ENCODE results near the gene NELFCD. TPM values are rescaled to one million over a fixed set of nuclear protein-coding genes. Genes with fewer than 3 reads are reported as not detected.

NELFCD gene
- total and polyA plus RNA-seq, 2 donors: 42.2 to 60.6 TPM

DNA sequence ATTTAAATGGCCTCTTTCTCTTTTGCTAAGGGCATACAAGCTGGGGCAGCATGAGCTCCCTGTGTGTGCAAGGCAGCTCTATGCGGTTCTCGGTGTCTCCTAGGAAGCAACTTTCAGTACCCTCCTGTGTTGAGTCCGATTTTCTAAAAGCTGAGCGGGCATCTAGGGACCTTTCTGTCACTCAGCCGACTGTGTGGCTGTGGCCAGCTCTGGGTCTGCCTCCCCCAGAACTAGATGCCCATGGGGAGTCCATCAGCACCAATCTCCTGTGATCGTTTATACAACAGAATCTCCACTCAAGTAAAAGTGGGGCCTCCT lies 7.5 kb downstream of the NELFCD start:
- Histone ChIP-seq H3K9me3 (ENCODE audit: control insufficient read depth in 2 of 2, insufficient read depth in 1 of 2, low read length in 1 of 2) (no peaks in the 10 kb centered on the region), H3K27ac (ENCODE audit: low read depth in 1 of 2, low read length in 1 of 2) (no peak overlapping the region), H3K4me3 (ENCODE audit: low read length in 2 of 2) (no peak overlapping the region), H3K27me3 (ENCODE audit: control insufficient read depth in 2 of 2, insufficient read depth in 1 of 2, low read length in 1 of 2) (no peaks in the 10 kb centered on the region), H3K4me1 (ENCODE audit: control insufficient read depth in 2 of 2, insufficient read depth in 2 of 2, low read length in 2 of 2) (peaks cover 5% of the 10 kb centered on the region in 2 donors), H3K36me3 (ENCODE audit: control insufficient read depth in 2 of 2, insufficient read depth in 2 of 2, low read length in 1 of 2) (peaks cover 61 to 76% of the 10 kb centered on the region in 2 donors)
- no peak for DNase-seq (ENCODE audit: low read depth in 6 of 9, low spot score in 9 of 9)
- 97% methylated on average over 6 of the region's 6 CpGs for WGBS

DNA sequence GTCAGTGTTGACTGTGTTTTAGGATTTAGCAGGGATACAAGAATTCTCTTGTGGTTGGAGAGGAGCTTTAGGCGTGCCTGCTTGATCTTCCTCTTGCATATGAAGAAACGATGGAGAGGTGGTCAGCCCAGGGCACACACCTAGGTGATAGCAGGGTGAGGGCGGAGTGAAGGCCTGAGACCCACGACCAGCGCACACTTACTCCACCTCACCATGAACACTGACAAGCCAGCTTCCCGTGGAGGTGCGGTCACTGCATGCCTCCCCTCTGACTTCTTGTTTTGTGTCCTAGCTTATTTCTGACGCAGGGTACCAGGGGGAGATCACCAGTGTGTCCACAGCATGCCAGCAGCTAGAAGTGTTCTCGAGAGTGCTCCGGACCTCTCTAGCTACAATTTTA lies 8.1 kb downstream of the NELFCD start:
- Histone ChIP-seq H3K36me3 (ENCODE audit: control insufficient read depth in 2 of 2, insufficient read depth in 2 of 2, low read length in 1 of 2) (peaks cover 67 to 82% of the 10 kb centered on the region in 2 donors), H3K27me3 (ENCODE audit: control insufficient read depth in 2 of 2, insufficient read depth in 1 of 2, low read length in 1 of 2) (no peaks in the 10 kb centered on the region), H3K27ac (ENCODE audit: low read depth in 1 of 2, low read length in 1 of 2) (no peak overlapping the region), H3K9me3 (ENCODE audit: control insufficient read depth in 2 of 2, insufficient read depth in 1 of 2, low read length in 1 of 2) (no peaks in the 10 kb centered on the region), H3K4me3 (ENCODE audit: low read length in 2 of 2) (no peak overlapping the region), H3K4me1 (ENCODE audit: control insufficient read depth in 2 of 2, insufficient read depth in 2 of 2, low read length in 2 of 2) (peaks cover 0 to under 1% of the 10 kb centered on the region in 2 donors)
- 98% methylated on average over 10 of the region's 10 CpGs for WGBS
- no peak for DNase-seq (ENCODE audit: low read depth in 6 of 9, low spot score in 9 of 9)

DNA sequence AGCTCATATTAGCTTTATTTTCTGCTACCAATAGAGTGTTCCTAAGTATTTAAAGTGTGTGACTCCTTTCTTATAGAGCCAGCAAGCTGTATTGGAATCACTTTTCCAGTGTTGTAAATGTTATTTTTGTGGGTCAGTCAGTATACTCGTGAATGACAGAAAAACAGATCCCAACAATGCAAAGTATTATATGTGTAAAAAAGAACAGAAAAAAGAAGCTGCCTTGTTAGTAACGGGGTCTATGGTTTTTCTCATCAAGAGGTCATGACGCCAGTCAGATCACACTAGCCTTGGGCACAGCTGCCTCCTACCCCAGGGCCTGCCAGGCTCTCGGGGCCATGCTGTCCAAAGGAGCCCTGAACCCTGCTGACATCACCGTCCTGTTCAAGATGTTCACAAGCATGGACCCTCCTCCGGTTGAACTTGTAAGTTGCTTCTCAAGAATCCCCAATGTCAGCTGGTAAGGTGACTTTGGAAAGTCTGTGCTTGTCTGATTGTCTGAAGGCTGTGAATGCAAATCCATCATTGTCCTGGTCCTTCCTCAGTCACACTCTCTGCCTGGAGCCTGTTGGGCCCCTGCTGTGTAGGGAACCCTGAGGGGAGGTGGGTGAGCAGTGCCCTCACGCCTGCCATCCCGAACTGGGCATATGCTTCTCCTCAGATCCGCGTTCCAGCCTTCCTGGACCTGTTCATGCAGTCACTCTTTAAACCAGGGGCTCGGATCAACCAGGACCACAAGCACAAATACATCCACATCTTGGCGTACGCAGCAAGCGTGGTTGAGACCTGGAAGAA lies 9.8 kb downstream of the NELFCD start:
- H3K36me3 ChIP-seq (ENCODE audit: control insufficient read depth in 2 of 2, insufficient read depth in 2 of 2, low read length in 1 of 2): peaks cover 81 to 95% of the 10 kb centered on the region in 2 donors
- H3K9me3 ChIP-seq (ENCODE audit: control insufficient read depth in 2 of 2, insufficient read depth in 1 of 2, low read length in 1 of 2): no peaks in the 10 kb centered on the region
- DNase-seq (ENCODE audit: low read depth in 6 of 9, low spot score in 9 of 9): no peak
- no peak overlapping the region for H3K27ac ChIP-seq (ENCODE audit: low read depth in 1 of 2, low read length in 1 of 2)
- no peak overlapping the region for H3K4me3 ChIP-seq (ENCODE audit: low read length in 2 of 2)
- no peaks in the 10 kb centered on the region for H3K27me3 ChIP-seq (ENCODE audit: control insufficient read depth in 2 of 2, insufficient read depth in 1 of 2, low read length in 1 of 2)
- H3K4me1 ChIP-seq (ENCODE audit: control insufficient read depth in 2 of 2, insufficient read depth in 2 of 2, low read length in 2 of 2): no peaks in the 10 kb centered on the region
- 99% methylated on average over 14 of the region's 14 CpGs for WGBS

DNA sequence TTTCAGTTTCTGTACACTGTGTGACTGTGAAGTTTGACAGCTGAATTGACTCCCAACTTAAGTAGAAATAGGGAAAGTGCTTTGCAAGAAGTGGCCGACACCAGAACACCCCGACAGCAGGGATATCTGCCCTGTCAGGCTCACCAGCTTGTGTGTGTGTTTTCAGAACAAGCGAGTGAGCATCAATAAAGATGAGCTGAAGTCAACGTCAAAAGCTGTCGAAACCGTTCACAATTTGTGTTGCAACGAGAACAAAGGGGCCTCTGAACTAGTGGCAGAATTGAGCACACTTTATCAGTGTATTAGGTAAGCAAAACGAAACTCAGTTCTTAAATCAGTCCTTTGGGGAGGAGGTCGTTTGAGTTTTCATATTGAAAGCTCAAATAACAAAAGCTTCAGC lies 10.7 kb downstream of the NELFCD start:
- Histone ChIP-seq H3K4me1 (ENCODE audit: control insufficient read depth in 2 of 2, insufficient read depth in 2 of 2, low read length in 2 of 2) (no peaks in the 10 kb centered on the region), H3K27me3 (ENCODE audit: control insufficient read depth in 2 of 2, insufficient read depth in 1 of 2, low read length in 1 of 2) (no peaks in the 10 kb centered on the region), H3K4me3 (ENCODE audit: low read length in 2 of 2) (no peak overlapping the region), H3K36me3 (ENCODE audit: control insufficient read depth in 2 of 2, insufficient read depth in 2 of 2, low read length in 1 of 2) (peaks cover 83 to 95% of the 10 kb centered on the region in 2 donors), H3K9me3 (ENCODE audit: control insufficient read depth in 2 of 2, insufficient read depth in 1 of 2, low read length in 1 of 2) (no peaks in the 10 kb centered on the region), H3K27ac (ENCODE audit: low read depth in 1 of 2, low read length in 1 of 2) (no peak overlapping the region)
- WGBS: 97% methylated on average over 9 of the region's 9 CpGs
- DNase-seq (ENCODE audit: low read depth in 6 of 9, low spot score in 9 of 9): no peak

DNA sequence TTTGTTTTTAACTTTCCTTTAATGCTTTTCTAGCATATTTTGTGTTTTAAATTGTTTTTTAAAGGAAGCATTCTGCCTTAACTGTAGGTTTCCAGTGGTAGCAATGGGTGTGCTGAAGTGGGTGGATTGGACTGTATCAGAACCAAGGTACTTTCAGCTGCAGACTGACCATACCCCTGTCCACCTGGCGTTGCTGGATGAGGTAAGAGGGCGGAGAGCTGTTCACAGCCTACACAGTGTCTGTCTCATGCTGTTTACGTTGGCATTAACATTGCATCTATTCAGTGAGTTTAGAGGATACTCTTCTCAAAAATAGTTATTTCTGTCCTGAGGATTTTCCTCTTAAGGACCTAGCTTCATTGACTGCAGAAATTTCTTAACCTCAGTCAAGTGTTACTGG lies 11.9 kb downstream of the NELFCD start:
- Histone ChIP-seq H3K36me3 (ENCODE audit: control insufficient read depth in 2 of 2, insufficient read depth in 2 of 2, low read length in 1 of 2) (peaks cover 81 to 91% of the 10 kb centered on the region in 2 donors), H3K4me3 (ENCODE audit: low read length in 2 of 2) (no peak overlapping the region), H3K27ac (ENCODE audit: low read depth in 1 of 2, low read length in 1 of 2) (no peak overlapping the region), H3K9me3 (ENCODE audit: control insufficient read depth in 2 of 2, insufficient read depth in 1 of 2, low read length in 1 of 2) (no peaks in the 10 kb centered on the region), H3K4me1 (ENCODE audit: control insufficient read depth in 2 of 2, insufficient read depth in 2 of 2, low read length in 2 of 2) (no peaks in the 10 kb centered on the region), H3K27me3 (ENCODE audit: control insufficient read depth in 2 of 2, insufficient read depth in 1 of 2, low read length in 1 of 2) (no peaks in the 10 kb centered on the region)
- DNase-seq (ENCODE audit: low read depth in 6 of 9, low spot score in 9 of 9): no peak
- WGBS: 83% methylated on average over 3 of the region's 3 CpGs

DNA sequence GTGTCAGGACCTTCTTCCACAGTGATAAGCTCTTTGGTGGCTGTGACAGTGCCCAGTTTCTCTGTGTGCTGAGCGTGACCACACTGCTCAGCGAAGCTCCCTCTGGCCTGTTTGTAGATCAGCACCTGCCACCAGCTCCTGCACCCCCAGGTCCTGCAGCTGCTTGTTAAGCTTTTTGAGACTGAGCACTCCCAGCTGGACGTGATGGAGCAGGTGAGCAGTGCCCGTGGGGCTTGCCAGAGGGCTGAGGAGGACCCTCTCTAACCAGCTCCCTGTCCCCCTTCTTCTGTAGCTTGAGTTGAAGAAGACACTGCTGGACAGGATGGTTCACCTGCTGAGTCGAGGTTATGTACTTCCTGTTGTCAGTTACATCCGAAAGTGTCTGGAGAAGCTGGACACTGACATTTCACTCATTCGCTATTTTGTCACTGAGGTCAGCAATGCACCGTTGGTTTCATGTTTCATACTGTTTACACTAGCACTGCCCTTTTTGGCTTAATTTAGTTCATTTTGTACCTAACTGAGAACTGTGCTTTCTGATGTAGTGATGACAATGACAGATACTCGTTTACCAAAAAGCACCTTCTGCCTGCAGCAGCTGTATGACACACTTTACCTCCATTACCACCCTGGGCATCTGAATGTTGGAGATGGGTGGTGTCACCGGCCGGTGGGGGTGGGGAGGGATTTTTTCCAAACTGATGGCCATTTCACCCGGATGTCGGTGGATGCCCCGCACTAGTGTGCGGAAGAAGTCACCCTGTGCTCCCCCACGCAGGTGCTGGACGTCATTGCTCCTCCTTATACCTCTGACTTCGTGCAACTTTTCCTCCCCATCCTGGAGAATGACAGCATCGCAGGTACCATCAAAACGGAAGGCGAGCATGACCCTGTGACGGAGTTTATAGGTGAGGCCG lies 12.5 kb downstream of the NELFCD start:
- 96% methylated on average over 23 of the region's 23 CpGs for WGBS
- Histone ChIP-seq H3K4me1 (ENCODE audit: control insufficient read depth in 2 of 2, insufficient read depth in 2 of 2, low read length in 2 of 2) (no peaks in the 10 kb centered on the region), H3K4me3 (ENCODE audit: low read length in 2 of 2) (no peak overlapping the region), H3K36me3 (ENCODE audit: control insufficient read depth in 2 of 2, insufficient read depth in 2 of 2, low read length in 1 of 2) (peaks cover 74 to 84% of the 10 kb centered on the region in 2 donors), H3K27ac (ENCODE audit: low read depth in 1 of 2, low read length in 1 of 2) (no peak overlapping the region), H3K9me3 (ENCODE audit: control insufficient read depth in 2 of 2, insufficient read depth in 1 of 2, low read length in 1 of 2) (no peaks in the 10 kb centered on the region), H3K27me3 (ENCODE audit: control insufficient read depth in 2 of 2, insufficient read depth in 1 of 2, low read length in 1 of 2) (no peaks in the 10 kb centered on the region)
- no peak for DNase-seq (ENCODE audit: low read depth in 6 of 9, low spot score in 9 of 9)

DNA sequence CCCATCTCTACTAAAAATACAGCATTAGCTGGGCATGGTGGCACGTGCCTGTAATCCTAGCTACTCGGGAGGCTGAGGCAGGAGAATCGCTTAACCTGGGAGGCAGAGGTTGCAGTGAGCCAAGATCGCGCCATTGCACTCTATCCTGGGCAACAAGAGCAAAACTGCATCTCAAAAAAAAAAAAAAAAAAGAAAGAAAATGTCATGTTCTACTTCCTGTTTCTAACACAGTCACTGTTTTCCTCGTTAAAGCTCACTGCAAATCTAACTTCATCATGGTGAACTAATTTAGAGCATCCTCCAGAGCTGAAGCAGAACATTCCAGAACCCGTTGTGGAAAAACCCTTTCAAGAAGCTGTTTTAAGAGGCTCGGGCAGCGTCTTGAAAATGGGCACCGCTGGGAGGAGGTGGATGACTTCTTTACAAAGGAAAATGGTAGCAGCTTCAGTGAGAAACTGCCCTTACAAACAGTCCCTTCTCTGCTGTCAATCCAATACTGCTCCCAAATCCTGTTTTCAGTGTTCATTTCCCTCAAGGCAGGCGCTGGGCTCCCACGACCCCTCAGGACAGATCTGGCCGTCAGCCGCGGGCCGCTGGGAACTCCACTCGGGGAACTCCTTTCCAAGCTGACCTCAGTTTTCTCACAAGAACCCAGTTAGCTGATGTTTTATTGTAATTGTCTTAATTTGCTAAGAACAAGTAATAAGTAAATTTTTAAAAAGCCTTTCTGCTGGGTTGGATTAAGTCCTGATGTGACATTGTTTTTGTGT lies 13.5 kb downstream of the NELFCD start:
- Histone ChIP-seq H3K4me1 (ENCODE audit: control insufficient read depth in 2 of 2, insufficient read depth in 2 of 2, low read length in 2 of 2) (no peaks in the 10 kb centered on the region), H3K27me3 (ENCODE audit: control insufficient read depth in 2 of 2, insufficient read depth in 1 of 2, low read length in 1 of 2) (no peaks in the 10 kb centered on the region), H3K27ac (ENCODE audit: low read depth in 1 of 2, low read length in 1 of 2) (no peak overlapping the region), H3K4me3 (ENCODE audit: low read length in 2 of 2) (no peak overlapping the region), H3K36me3 (ENCODE audit: control insufficient read depth in 2 of 2, insufficient read depth in 2 of 2, low read length in 1 of 2) (peaks cover 65 to 75% of the 10 kb centered on the region in 2 donors), H3K9me3 (ENCODE audit: control insufficient read depth in 2 of 2, insufficient read depth in 1 of 2, low read length in 1 of 2) (no peaks in the 10 kb centered on the region)
- WGBS: 92% methylated on average over 17 of the region's 17 CpGs
- no peak for DNase-seq (ENCODE audit: low read depth in 6 of 9, low spot score in 9 of 9)

DNA sequence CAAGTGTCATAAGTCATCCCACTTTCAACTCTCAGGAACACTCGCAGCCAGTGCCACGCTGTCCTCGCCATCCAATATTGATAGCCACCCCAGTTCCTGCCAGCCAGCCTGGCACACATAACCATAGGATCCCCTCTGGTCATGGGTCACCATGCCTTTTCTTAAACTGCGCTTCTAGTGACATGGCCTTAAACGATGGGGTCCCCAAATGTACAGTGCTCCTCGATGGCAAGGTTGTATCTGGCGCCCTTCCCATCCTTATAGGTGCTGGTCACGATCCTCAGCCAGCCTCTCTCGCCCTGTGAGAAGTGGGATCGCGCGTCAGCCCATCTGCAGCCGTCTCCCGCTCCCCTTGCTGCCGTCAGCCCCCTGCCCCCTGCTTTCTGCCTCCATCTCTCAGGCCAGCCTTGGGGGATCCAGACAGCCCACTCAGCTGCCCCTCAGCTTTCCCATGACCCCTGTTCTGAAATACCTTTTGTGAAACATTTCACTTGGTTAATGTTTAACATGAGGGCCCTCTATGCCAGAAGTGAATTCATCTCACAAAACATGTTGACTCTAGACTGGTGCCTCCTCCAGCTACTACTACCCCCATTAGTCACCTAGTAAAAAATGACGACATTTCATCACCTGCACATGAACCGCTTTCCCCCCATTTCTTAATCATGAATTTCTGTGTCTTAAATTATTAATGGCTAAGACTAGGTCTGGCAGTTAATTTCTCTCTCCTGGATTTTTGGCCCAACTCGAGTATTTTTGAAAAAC lies 14.6 kb downstream of the NELFCD start:
- H3K27ac ChIP-seq (ENCODE audit: low read depth in 1 of 2, low read length in 1 of 2): no peak overlapping the region
- H3K4me1 ChIP-seq (ENCODE audit: control insufficient read depth in 2 of 2, insufficient read depth in 2 of 2, low read length in 2 of 2): no peaks in the 10 kb centered on the region
- peaks cover 57 to 65% of the 10 kb centered on the region in 2 donors for H3K36me3 ChIP-seq (ENCODE audit: control insufficient read depth in 2 of 2, insufficient read depth in 2 of 2, low read length in 1 of 2)
- no peak overlapping the region for H3K4me3 ChIP-seq (ENCODE audit: low read length in 2 of 2)
- 94% methylated on average over 18 of the region's 18 CpGs for WGBS
- H3K27me3 ChIP-seq (ENCODE audit: control insufficient read depth in 2 of 2, insufficient read depth in 1 of 2, low read length in 1 of 2): no peaks in the 10 kb centered on the region
- no peak for DNase-seq (ENCODE audit: low read depth in 6 of 9, low spot score in 9 of 9)
- H3K9me3 ChIP-seq (ENCODE audit: control insufficient read depth in 2 of 2, insufficient read depth in 1 of 2, low read length in 1 of 2): no peaks in the 10 kb centered on the region

Measured in thymus (tissue), 11 donors.